Hepatocyte (in vitro differentiated cells): ENCODE data around the gene FBXO10.

Experiments used
- EZH2 ChIP-seq: fragments of 200-600 bp; sonication (generic); IDR thresholded peaks from 2 replicates; pipeline ENCODE4 v1.6.1; 2016; ENCODE audit warnings: antibody characterized with exemption, mild to moderate bottlenecking, borderline replicate concordance
- EZH2phosphoT487 ChIP-seq: fragments of 200-600 bp; sonication (generic); IDR thresholded peaks from one replicate; pipeline ENCODE4 v1.6.1; 2018; ENCODE audit warnings: antibody characterized with exemption, mild to moderate bottlenecking, low read depth, moderate library complexity; ENCODE audit not compliant: unreplicated experiment, severe bottlenecking
- TF ChIP-seq, protein P1 (sequence below): fragments of 200-600 bp; sonication (generic); IDR thresholded peaks from 2 replicates; pipeline ENCODE4 v1.5.1; 2016; ENCODE audit warnings: antibody characterized with exemption, mild to moderate bottlenecking; ENCODE audit not compliant: poor library complexity

DNA sequence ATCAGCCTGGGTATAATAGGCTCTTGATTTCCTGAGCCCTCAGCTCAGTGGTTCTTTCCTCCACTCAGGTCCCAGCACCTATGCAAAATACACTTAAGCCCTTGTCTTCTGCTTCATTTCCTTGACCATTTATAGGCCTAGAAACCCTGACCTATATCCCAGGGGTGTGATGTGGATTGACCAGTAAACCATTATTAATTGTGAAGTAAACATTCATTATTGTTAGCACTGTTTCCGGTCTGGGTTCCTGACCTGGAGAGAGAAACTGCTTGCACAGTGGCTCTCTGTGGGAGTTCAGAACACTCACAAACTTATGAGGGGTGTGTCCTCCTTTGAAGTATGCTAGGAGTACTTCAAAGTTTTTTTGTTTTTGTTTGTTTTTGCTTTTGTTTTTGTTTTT, 35.8 kb upstream of the FBXO10 start:
- TF ChIP-seq, protein P1, sequence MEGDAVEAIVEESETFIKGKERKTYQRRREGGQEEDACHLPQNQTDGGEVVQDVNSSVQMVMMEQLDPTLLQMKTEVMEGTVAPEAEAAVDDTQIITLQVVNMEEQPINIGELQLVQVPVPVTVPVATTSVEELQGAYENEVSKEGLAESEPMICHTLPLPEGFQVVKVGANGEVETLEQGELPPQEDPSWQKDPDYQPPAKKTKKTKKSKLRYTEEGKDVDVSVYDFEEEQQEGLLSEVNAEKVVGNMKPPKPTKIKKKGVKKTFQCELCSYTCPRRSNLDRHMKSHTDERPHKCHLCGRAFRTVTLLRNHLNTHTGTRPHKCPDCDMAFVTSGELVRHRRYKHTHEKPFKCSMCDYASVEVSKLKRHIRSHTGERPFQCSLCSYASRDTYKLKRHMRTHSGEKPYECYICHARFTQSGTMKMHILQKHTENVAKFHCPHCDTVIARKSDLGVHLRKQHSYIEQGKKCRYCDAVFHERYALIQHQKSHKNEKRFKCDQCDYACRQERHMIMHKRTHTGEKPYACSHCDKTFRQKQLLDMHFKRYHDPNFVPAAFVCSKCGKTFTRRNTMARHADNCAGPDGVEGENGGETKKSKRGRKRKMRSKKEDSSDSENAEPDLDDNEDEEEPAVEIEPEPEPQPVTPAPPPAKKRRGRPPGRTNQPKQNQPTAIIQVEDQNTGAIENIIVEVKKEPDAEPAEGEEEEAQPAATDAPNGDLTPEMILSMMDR: no peak
- no peak for TF ChIP-seq EZH2
- TF ChIP-seq EZH2phosphoT487: no peak
